HG03064 (cell line): Measurements from ENCODE around the gene PNP.
"Not testable (repeated sequence)": the region's sequence is repeated elsewhere in the genome, so short reads cannot be mapped to it uniquely, and the experiment has no call there.

Experiments
- ATAC-seq: cut with Tn5 transposase; IDR thresholded peaks from one replicate; pipeline ENCODE4 v1.9.1; 2021; ENCODE audit warnings: low read depth; ENCODE audit not compliant: unreplicated experiment

Gene PNP

DNA sequence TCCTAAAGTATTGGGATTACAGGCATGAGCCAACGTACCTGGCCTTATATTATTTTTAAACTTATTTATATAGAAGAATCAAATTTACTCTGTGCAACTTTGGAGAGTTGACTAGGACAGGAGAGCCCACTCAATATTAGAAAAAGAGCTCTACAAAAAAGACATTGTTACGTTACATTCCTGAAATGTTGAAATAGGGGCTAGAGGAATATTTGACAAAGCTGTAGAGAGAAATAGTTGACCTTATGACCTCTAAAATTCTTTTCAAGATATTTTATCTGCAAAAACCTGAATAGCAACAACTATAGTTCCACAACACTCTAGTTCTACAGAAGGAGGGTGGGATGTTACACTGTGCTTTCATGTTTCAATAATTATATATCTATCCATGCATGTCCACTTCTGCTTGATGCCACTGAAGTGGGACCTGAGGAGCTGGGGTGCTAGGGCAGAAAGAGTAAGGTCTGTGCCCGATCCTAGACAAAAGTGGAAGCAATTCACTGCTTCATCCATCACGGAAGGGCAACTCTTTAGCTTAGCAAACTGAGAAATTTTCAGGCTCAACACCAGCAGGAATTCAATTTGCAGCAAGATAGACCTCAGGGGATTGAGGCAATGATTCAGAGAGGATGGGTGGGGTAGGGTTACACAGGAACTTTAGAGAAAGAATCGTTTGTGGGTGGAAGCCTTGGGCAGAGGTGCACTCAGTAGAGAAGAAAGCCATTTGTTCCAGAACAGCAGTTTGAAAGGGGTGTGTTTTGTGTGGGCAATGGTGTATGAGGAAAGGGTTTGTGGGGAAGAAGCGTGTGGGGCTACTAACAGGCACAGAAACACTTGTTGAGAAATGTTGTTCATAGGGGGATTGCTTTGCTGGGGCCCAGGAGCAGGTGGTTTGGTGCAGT lies 20.1 kb downstream of the PNP start:
- no peak for ATAC-seq

DNA sequence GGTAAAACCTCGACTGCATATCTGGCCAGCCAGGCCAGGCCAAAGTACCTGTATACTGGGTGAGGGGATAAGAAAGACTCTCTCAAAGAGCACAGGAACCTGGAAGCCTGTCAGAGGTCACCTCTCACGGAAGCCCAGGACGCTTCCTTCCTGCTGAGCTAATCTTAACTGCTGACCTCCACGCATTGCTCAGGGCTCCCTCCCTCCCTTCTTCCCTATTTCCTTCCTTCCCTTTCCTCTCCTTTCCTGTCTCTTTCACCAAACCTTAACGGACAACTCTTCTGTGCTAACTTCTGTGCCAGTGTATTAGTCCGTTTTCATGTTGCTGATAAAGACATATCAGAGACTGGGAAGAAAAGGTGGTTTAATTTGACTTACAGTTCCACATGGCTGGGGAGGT lies 21.4 kb downstream of the PNP start:
- ATAC-seq = no peak

DNA sequence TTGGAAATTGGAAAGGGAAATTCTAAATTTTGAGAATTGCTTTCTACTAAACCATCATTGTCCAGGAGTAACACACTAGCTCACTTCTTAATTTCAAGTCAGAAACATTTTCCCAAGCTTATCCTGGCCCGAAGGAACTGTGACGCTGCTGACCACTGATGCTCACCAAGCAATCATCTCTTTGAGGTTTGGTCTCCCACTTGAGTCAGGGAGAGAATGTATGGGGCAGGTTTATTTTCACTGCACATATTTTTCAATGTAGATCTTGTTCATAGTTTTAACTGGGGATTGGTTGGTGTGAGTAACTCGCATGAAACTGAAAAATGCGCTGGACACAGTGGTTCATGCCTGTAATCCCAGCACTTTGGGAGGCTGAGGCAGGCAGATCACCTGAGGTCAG lies 23.3 kb downstream of the PNP start:
- no peak for ATAC-seq

DNA sequence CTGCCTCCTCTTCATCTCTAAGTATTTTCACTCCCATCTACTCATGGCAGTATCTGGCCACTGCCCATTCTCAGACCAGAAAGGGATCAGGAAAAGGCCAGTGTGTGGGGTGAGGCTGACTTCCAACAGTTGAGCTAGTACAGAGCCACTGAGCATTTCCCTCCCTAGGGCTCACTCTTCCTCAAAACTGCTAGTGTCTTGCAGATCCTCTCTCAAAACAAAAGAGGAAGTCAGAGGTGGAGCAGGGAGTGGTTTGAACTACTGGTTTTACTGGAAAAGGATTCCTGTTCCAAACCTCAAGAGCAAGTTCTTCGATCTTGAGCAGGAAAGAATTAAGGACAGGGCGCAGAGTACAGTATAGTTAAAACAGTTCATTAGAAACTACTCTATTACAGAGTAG lies 24.4 kb downstream of the PNP start:
- no peak for ATAC-seq

DNA sequence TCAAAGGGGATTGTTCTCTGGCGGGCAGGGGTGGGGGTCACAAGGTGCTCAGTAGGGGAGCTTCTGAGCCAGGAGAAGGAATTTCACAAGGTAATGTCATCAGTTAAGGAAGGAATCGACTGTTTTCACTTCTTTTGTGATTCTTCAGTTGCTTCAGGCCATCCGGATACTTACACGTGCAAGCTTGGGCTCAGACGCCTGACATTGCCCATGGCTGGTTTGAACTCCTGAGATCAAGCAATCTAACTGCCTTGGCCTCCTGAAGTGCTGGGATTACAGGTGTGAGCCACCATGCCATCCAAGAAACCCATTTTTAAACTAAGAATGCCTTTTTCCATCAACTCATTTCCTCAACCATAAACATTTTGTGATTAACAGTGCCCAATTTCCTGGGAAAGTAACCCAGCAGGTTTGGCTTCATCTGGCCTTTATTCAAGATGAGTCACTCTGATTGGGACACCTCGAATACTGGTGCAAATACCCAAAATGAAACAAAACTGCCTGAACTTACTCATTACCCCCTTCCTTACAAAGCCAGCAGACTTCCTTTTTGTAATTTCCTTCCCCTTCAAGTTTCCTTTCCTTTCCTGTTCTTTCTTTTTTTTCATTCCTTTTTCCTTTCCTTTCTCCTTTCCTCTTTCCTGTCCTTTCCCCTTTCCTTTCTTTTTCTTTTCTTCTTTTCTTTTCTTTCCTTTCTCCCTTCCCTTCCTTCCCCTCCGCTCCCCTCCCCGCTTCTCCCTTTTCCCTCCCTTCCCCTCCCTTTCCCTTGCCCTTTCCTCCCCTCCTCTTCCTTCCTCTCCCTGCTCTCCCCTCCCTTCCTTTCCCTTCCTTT lies 25.9 kb downstream of the PNP start:
- ATAC-seq = no peak

DNA sequence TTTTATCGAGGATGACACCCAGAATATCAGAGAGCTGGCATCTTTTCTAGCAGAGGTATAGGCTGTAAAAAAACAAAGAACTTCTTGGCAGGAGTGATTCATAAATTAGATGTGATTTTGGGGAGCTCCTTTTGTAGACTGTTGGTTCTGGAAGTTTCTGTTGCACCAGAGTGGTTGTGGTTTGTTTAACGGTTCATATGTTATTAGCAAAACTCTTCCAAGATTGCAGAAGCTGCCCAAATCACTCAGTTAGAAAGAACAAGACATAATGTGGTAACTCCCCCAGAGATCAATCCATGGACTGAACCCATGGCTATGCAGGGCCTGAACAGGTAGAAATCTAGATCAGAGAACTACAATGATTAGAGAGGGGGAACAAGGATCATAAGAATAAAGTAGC lies 29.4 kb downstream of the PNP start:
- no peak for ATAC-seq

DNA sequence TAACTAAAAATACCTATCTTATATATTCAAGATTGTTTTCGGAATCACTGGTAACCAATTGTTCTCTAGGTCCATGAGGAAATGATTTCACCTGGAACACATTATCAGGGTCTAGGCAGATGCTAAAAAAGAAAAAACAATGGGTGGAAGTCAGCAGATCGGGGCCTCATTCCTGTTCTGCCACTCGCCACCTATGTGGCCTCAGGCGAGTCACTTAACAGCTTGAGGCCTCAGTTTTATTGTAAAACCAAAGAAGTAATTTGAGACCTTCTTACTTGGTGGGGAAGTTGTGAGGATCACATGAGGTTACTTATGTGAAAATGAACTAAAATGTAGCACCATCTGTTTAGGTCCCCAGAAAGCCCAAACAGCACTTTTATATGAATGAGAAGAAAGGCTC lies 29.9 kb downstream of the PNP start:
- no peak for ATAC-seq

DNA sequence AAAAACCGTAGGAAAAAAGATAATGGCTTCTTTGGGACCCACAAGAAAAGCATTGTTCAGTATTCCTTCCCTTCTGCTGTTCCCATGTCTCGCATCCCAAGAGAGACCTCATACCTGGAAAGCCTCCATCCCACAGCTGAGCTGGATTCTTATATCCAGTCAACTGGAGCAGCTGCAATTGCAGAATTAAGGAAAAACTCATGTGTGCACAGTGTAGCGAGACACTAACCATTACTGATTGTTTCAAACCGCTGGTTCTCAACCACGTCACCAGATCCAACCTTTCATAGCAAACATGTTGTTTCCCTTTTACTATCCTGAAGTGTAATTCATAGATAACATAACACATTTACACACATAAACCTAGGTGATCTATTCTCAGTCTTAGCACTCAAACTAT lies 30.7 kb downstream of the PNP start:
- no peak for ATAC-seq

DNA sequence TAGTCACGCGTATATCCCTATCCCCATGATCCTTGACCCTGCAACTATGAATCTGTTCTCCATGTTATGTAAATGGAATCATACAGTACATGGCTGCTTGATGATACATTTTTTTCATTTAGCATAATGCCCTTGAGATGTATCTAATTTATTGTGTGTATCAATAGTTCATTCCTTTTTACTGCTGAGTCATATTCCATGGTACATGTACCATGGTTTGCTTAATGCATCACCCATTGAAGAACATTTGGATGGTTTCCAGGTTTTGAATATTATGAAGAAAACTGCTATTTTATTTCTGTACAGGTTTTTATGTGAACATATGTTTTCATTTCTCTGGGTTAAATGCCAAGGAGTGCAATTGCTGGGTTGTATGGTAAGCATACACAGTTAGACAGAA lies 32.1 kb downstream of the PNP start:
- ATAC-seq = no peak

DNA sequence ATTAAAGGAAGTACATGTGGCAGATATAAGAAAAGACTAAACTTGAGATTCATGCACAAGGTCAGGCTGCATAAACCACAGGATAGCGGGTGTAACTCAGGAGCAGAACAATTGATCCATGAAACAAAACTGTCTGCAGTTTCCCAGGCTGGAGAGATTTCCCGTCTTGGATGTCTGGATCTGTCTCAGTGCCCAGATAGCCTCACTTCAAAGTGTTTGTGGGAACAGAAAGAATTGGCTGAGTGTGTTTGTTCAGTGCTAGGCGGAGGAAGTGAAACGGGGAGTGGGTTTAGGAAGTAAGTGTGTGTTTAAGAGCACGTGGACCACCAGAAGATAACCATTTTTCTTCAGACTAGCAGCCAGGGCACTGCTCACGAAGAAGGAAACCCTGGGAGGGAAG lies 34.7 kb downstream of the PNP start:
- no peak for ATAC-seq

DNA sequence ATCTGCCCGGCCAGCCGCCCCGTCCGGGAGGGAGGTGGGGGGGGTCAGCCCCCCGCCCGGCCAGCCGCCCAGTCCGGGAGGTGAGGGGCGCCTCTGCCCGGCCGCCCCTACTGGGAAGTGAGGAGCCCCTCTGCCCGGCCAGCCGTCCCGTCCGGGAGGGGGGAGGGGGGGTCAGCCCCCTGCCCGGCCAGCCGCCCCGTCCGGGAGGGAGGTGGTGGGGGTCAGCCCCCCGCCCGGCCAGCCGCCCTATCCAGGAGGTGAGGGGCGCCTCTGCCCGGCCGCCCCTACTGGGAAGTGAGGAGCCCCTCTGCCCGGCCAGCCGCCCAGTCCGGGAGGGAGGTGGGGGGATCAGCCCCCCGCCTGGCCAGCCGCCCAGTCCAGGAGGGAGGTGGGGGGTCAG lies 37.1 kb downstream of the PNP start:
- not testable (repeated sequence) for ATAC-seq

DNA sequence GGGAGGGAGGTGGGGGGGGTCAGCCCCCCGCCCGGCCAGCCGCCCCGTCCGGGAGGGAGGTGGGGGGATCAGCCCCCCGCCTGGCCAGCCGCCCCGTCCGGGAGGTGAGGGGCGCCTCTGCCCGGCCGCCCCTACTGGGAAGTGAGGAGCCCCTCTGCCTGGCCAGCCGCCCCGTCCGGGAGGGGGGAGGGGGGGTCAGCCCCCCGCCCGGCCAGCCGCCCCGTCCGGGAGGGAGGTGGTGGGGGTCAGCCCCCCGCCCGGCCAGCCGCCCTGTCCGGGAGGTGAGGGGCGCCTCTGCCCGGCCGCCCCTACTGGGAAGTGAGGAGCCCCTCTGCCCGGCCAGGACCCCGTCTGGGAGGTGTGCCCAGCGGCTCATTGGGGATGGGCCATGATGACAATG lies 37.5 kb downstream of the PNP start:
- not testable (repeated sequence) for ATAC-seq

DNA sequence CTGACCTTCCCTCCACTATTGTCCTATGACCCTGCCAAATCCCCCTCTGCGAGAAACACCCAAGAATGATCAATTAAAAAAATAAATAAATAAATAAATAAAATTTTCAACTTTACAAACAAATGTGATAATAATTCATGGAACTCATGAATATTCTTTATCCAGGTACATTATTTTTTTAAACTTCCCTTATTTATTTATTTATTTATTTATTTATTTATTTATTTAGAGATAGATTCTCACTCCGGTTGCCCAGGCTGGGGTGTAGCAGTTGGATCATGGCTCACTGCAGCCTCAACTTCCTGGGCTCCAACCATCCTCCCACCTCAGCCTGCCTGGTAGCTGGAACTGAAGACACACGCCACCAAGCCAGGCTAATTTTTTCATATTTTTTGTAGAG lies 38.3 kb downstream of the PNP start:
- not testable (repeated sequence) for ATAC-seq

DNA sequence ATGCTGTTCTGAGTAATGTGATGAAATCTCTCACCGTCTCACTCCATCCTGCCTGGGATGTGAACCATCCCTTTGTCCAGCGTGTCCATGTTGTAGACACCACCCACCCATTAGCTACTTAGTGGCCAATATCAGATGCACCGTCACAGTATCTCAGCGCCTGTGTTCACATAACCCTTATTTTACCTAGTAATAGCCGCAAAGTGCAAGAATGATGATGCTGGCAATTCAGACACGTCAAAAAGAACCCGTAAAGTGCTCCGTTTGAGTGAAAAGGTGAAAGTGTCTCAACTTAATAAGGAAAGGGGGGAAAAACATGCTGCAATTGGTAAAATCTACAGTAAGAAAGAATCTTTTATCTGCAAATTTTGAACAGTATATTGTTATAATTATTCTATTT lies 39.2 kb downstream of the PNP start:
- no peak for ATAC-seq

DNA sequence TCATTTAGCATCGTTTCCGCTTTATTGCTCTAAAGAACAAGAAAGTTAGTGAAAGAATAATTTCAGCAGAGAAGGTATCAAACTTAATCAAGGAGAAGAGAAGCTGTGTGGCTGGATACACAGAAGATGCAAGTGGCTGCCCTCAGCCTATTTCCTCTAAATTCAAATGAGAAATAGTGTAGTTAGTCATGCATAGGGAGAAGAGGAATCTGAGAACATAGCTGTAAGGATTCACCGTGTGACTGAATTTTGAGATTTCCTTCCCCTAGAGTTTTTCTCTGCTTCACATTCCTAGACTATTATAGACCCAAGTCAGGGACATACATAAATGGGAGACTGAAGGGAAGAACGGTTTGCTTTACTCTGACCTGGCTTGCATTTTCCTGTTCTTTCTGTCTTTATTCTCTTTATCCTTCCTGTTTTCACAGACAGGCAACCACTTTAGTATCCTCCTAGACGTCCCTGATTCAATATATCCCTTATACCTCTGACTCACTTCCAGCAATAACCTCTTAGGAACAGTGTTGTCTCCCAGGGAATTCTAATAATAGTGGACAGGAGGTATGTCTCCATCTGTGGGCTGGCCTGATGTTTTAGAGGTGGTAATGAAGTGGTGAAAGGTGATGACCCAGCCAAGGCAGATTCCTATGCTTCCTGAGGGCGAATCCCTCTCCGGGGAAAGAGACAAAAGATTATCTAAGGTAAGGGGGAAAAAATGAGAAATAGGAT lies 43.1 kb downstream of the PNP start:
- no peak for ATAC-seq

DNA sequence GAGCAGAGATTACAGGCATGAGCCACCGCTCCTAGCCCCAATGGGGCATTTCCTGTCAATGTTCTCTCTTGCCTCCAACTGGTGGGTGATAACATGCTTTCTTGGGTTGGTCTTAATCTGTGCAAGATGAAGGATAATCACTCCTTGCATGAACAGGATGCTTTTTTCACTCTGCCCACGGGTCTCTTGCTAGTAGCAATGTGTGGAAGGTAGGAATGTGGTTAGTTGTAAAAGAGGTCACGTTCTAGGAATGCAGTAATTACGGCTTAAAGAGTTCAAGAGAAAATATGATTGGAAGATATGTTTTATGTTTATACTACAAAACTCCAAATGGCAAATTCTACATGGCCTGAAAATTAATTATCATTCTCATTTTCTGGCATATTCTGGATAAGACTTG lies 46.6 kb downstream of the PNP start:
- ATAC-seq = no peak

DNA sequence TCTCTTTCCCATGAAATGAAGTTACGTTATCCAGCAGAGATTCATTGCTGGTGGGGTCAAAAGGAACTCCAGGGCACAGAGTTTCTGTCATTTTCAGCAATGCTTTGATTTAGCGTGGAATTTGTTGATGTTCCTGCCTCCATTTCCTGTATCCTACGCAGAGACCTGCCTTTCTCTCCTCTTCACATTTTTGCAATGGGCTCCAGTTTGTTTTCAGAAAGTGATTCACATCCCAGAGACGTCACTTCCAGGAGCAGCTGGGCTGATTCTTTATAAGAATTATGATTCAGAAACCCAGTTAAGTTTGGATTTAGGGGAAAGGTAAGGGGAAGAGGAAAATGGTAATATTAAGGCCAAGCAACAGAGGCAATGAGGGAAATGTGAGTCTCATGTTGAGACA lies 47.7 kb downstream of the PNP start:
- no peak for ATAC-seq

DNA sequence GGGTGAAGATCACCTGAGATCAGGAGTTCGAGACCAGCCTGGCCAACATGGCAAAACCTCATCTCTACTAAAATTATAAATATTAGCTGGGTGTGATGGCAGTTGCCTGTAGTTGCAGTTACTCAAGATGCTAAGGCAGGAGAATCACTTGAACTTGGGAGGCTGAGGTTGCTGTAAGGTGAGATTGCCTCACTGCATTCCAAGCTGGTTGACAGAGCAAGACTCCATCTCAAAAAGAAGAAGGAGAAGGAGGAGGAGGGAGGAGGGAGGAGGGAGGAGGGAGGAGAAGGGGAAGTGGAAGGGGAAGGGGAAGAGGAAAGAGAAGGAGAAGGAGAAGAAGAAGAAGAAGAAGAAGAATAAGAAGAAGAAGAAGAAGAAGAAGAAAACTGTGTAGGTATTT lies 53.1 kb downstream of the PNP start:
- no peak for ATAC-seq

DNA sequence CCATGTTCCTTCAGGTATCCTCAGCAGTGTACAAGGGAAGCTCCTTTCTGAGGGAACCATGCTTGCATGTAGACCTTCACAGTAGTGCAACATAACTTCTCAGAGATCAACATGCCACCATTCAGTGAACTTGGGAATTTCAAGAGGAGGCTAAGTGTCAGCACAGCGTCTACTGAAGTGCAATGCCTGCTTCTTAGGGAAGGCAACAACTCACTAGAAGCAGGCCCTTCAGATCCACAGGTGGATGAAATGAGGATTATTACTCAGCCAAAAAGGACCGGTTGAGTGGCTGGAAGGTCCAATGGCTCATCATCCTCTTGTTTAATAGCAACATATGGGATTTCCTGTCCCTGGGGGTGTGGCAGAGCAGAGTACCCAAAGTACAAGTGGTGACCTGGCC lies 54.8 kb downstream of the PNP start:
- no peak for ATAC-seq
